HG03575 (cell line): Measurements from ENCODE around the gene UBALD1.
"Not testable (repeated sequence)": the region's sequence is repeated elsewhere in the genome, so short reads cannot be mapped to it uniquely, and the experiment has no call there.

Source experiments
- ATAC-seq: cut with Tn5 transposase; IDR thresholded peaks from one replicate; pipeline ENCODE4 v1.9.1; 2021; ENCODE audit not compliant: unreplicated experiment, insufficient number of reproducible peaks, low FRiP score; ENCODE audit errors: extremely low read depth

Gene UBALD1

GRCh38 chr16:4614571-4615383 lies at the start of gene UBALD1:
UBALD1 (minus strand) TSS chr16:4614888; CDS start chr16:4614797, 91 bp downstream.
- peak; percentile 36 for ATAC-seq

DNA sequence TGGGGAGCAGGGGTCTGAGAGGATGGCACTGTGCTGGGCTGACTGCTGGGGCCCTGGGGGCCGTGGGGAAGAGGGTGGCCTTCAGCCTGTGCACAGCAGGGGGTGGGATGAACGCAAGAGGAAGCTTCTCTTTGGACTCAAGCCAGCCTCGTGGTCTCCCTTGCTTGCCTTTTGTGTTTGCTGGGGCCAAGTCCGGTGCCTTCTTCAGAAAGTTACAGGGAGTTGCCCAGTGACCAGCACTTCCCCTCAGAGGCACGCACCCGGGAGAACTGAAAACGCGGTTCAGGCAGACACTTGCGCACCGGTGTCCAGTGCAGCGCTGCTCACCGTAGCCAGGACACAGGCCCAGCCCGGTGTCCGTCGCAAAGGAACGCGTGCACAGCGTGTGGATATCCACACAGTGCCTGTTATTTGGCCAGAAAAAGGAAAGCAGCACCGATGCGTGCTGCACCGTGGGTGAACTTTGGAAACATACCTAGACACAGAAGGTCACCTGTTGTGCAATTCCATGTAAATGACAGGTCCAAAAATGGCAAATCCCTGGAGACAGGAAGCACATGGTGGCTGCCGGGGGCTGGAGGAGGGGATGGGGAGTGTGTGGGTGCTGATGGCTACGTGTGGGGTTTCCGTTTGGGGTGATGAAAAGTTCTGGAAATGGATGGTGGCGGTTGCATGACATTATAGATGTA lies 49.2 kb upstream of the UBALD1 start:
- ATAC-seq, result no peak

- no peak for ATAC-seq
Observed at GRCh38 chr16:4663465-4663776, 48.7 kb upstream of the UBALD1 start.

DNA sequence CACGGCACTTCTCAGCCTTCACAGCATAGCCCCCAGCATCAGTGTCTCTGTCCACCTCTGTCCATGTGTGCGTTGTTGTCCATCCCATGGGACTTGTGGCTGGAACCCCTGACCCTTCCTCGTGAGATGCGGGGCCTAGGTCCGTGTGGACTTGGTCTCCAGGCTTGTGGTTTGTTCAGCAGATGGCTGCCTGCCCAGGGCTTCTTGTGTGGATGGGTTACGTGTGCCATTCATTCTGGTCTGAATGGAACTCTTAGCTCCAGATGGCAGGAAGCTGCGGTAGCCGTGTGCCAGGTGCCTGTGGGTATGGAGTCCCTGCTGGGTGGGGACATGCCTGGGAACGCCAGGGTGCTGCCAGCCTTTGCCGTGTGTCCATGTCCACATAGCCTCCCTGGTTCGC lies 47.0 kb upstream of the UBALD1 start:
- no peak for ATAC-seq

DNA sequence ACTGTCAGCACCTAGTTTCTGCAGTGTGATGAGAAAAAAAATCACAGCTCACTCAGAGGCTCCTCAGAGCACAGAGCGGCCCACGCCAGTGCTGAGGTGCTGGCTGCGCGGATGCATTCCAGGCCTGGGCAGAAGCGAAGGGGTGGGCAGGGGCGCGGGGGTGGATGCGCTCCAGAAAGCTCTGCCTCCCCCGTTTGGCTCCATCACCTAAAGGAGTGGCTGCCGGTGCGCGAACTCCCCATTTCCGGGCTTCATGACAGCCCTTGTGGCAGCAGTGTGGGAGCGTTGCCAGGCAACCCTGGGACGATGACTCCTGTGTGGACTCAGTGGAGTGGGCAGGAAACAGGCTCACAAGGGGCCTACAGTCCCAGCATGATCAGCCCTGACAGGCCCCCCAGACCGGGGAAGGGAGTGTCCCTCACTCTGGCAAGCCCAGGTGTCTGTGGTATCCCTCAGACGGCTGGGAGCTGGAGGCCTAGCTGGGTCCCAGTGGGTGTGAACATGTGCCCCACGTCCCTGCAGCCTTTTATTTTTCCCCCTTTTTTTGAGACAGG lies 45.8 kb upstream of the UBALD1 start:
- ATAC-seq, result no peak

DNA sequence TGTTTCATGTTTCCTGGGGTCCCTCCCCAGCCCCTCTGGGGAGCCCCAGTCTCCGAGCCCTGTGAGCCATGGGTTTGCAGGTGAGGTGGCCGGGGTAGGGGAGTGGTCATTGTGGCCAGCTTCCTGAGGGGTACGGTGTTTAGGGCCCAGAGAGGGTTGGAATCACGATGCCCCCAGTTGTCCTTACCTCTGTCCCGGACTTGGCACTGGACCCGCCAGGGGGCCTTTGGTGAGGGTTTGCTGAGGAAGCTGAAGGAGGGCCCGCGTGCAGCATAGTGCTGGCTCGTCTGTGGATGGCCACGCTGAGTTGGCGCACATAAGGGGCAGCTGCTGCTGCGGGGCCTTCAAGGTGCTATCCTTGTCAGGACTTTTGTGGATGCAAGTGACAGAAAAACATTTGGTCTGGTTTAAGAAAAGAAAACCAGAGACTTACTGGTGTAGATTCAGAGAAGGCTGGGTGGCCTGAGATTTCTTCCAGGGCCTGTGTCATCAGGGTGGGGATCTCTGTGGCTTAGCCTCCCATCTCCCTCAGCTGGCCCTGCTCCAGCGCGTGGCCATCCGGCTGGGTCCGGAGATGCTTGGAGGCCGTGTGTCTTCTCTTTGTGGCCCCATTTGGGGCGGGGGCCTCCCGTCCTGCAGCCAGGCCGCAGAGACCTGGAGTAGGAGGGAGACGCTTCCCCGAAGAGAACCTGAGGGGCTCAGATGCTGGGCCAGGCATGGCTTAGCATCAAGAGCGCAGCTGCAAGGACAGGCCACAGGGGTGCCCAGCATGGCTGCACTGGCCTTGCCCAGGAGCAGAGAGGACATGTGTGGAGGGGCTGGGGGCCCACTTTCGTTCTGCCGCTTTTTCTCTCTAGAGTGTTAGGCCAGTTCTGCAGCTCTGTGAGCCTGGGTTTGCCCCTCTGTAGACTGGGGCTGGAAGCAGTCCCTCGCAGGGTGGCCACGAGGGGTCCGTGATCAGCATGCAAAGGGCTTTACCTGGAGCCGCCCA lies 45.0 kb upstream of the UBALD1 start:
- ATAC-seq, result no peak

DNA sequence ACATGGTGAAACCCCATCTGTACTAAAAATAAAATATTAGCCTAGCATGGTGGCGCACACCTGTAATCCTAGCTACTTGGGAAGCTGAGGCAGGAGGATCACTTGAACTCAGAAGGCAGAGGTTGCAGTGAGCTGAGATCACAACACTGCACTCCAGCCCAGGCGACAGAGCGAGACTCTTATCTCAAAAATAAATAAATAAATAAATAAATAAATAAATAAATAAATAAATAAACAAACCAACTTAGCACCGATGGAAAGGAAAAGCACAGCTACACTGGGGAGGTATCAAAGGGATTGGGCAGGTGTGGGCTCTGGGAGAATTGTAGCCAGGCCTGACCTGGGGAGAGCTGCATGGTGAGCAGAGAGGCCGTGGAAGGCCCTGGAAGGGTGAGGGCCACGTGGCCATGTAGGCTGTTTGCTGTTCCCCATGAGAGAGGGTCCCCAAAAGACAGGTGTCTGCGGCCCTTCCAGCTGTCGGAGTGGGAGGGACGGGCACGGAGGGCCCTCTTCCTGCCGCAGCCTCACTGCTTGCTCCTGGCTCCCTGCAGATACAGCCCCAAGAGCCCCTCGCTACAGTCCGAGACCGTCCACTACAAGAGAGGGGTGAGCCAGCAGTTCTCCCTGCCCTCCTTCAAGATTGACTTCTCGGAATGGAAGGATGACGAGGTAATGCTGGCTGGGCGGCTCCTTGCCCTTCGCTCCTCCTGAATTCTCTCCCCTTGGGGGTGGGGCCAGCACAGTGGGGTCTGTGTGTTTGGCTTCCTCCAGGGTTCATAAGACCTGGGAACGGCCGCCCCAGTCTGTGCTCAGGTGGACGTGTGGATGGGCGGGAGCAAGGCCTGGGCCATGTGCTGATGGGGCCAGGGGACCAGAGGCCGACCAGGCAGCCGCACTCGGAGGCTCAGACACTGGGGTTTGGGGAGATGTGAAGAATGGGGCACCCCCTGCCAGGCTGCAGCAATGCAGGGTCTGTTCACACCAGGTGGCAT lies 42.3 kb upstream of the UBALD1 start:
- ATAC-seq, result no peak

GRCh38 chr16:4656221-4656620 lies 41.5 kb upstream of the UBALD1 start:
- no peak for ATAC-seq

DNA sequence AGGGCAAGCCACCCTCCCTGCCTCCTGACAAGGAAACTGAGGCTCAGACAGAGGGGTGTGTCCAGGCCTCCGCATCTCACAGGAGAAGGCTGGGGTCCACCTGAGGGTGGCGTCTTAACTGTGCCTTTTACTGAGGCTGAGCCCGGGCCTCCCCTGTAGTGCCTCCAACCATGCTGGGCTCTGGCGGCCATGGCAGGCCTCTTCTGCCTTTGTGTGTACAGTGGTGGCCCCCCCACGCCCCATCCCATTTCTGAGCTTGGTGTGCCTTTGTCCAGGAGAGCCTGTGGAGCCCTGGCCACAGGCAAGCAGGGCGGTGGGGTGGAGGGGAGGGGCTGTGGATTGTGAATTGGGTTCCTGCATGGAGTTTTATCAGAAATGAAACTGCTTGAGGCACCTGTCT lies 41.1 kb upstream of the UBALD1 start:
- no peak for ATAC-seq

- no peak for ATAC-seq
Observed at GRCh38 chr16:4654964-4655590, 40.4 kb upstream of the UBALD1 start.

- ATAC-seq, result no peak
Observed at GRCh38 chr16:4654011-4654963, 39.6 kb upstream of the UBALD1 start.

DNA sequence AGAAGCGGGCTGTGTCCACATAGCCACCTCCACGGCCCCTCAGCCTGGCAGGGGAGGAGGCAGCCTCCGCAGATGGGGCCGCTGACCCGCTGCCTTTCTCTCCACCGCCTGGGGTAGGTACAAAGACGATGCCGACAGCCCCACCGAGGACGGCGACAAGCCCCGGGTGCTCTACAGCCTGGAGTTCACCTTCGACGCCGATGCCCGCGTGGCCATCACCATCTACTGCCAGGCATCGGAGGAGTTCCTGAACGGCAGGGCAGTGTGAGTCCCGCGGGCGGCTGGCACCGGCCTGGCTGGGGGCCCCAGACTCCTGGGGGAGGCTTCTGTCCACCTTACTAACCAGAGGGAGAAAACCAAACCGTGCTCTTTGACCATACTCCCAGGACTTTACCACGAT lies 37.9 kb upstream of the UBALD1 start:
- ATAC-seq, result no peak

DNA sequence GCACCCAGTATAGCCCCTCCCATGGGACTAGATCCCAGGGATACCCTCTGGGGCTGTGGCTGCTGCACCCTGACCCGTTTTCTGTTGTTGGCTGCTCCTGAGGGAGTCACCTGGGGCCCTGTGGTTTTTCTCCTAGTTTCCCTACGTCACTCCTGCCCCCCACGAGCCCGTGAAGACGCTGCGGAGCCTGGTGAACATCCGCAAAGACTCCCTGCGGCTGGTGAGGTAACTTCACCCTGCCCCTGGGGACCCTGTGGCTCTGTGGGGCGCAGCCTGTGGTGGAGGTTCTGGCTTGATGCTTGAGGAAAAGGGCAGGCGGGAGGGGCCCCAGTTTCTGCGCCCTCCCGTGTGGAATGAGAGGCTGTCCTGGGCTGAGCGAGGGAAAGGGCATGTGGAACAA lies 37.1 kb upstream of the UBALD1 start:
- no peak for ATAC-seq

DNA sequence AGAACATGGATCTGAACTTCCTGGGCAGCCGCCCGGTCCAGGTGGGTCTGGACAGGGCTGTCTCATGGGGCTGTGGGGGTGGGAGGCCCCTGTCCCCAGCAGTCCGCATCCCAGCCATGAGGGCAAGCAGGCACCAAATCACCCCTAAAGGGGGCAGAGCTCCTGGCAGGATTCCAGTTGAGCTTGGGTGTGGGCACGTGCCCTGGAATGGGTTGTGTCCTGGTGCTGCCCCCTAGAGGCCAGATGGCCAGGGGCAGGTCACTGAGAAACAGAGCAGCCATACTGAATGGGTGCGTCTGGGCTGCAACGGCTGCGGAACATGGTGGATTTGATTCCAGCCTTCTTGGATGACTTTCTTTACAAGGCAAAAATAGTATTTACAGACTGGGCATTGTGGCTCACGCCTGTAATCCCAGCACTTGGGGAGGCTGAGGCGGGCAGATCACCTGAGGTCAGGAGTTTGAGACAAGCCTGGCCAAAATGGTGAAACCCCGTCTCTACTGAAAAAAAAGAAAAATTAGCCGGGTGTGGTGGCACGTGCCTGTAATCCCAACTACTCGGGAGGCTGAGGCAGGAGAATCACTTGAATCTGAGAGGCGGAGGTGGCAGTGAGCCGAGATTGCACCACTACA lies 35.9 kb upstream of the UBALD1 start:
- not testable (repeated sequence) for ATAC-seq

GRCh38 chr16:4649744-4650442 lies 35.2 kb upstream of the UBALD1 start:
- no peak for ATAC-seq

GRCh38 chr16:4648917-4649316 lies 34.2 kb upstream of the UBALD1 start:
- ATAC-seq, result no peak
